Retina (tissue), 1 donor: ENCODE data around the gene SLC25A45.

Experiments used
- DNase-seq: peaks from one replicate; pipeline ENCODE4 v3.0.0-alpha.2; 2016

The SLC25A45 gene

DNA sequence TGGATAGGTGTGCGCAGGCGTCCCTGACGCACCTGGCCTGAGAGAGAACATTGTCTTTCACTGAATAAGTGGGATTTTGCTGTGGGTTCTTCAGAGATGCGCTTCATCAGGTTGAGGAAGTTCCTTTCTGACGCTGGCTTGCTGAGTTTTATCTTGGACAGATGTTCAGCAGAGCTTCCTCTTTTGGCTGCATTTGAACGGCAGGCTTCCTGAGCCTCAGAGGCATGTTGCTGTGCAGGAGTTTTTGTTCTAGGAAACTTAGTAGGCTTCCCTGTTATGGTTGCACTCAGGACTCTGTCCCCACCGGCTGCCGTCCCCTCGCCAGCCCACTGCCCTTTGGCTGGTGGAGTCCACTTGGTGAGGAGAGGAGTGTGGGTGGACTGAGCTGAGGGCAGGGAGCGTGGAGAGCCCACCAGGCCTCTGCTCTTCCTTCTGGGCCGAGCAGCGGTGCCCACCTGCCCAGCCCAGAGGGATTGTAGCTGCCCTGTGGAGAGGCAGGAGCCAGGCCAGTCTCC, 21.2 kb upstream of the SLC25A45 start:
- DNase-seq = no peak

DNA sequence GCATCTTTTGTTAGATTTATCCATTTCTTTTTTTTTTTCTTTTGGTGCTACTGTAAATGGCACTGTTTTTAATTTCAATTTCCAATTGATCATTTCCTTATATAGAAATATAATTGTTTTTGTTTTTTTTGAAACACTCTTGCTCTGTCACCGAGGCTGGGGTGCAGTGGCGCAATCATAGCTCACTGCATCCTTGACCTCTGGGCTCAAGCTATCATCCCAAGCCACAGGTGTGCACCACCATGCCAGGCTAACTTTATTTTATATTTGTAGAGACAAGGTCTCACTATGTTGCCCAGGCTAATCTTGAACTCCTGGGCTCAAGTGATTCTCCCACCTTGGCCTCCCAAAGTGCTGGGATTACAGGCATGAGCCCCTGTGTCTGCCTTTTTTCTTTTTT, 20.3 kb upstream of the SLC25A45 start:
- no peak for DNase-seq

DNA sequence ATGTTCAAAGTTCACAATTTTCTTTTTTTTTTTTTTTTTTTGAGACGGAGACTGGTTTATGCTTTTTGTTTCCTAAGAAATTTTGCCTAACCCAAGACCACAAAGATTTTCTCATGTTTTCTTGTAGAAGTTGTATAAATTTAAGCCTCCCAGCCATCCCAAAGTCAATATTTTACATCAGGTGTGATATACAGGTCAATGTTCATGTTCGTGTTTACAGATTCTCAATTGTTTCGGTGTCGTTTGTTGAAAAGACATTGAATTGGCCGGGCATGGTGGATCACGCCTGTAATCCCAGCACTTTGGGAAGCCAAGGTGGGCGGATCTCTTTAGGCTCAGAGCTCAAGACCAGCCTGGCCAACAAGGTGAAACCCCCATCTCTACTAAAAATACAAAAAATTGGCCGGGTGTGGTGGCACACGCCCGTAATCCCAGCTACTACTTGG, 19.4 kb upstream of the SLC25A45 start:
- no peak for DNase-seq

DNA sequence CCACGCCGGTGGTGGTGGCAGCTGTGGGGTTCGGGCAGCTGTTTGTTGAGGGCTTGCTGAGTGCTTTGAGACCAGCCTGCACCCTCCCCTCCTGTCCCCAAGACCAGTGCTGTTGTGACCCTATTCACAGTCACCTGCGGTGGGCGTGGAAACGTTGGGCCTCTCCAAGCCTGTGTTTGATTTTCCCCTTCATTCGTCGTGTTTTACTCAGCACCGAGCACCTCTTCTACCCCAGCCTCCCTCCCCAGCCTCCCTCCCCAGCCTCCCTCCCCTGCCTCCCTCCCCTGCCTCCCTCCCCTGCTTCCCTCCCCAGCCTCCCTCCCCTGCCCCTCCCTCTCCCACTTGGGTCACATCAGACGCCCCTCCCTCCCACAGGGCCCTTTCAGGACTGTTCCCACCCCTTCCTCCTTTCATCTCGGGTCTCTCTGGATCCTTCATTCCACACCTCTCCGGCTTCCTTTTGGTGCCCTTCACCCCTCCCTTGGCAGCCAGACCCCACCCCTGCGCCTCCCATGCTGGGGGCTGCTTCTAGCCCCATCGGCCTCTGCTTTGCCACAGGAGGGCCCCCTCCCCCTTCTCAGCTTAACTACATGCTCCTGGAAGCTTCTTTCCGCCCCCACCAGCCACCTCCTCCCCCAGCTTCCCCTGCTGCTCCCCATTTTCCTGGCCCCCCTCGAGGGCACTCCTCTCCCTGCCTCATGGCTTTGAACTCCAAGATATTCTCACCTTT, 18.8 kb upstream of the SLC25A45 start:
- DNase-seq = no peak

DNA sequence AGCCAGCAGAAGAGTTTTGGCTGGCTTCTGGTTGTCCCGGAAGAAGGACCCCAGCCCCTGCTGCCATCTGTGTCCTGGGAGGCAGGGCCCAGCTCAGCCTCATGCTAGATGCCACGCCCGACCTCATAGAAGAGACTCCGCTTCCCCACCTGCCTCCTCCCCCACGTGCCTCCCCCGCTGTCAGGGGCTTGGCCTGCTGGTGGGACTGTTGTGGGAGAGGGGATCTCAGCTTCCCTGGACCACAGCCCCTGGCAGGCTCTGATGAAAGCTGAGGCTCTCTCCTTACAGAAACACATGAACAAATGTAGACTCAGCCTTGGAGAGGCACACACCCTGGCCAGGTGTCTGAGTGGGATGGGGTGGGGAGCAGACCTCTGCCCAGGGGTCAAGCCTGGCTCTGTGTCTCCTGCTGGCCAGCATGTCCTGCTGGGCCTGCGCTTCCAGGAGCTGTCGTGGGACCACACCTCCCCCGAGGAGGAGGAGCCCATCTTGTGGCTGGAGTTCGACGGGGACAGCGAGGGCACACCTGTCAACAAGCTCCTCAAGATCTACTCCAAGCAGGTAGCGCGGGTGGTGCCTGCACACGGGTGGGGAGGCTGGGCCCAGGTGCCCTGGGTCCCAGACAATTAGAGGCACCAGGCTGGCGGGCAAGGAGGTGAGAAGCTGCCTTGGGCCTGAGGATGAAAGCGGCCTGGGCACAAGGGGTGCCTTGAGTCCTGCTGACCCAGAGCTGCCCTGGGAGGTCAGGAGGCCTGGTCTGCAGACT, 18.0 kb upstream of the SLC25A45 start:
- DNase-seq = no peak

DNA sequence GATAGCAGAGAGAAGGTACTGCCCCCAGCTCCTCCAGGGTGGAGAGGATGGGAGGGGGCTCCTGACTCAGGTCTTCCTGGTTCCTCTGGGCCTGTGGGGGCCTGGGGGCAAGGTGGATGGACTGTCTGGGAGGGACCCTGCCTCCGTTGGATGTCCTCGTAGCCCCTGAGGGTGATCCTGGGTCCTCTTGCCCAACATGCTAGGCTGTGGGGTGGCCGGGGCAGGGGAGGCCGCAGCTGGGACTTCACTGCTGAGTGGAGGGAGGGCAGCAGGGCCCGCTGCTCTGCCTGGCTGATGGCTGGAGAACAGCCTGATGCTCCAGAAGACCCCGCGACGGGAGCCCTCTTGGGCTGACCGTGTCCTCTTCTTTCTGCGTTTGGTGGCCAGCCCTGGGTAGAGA, 17.4 kb upstream of the SLC25A45 start:
- DNase-seq = no peak

DNA sequence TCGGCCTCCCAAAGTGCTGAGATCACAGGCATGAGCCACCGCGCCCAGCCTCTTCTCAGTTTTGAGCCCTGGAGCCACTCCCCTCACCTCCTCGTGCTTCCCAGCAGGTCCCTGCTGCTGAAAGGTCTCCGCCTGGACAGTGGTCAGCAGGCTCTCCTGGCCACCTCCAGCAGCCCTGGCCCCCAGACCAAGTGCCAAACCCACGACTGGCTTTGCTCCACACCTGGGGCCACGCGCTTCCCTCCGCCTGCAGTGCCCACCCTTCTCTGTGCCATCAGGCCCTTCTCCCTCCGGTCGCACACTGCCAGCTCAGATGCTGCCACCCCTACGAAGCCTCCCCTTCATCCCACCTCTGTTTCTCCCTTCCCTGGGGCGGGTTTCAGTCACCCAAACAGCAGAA, 16.8 kb upstream of the SLC25A45 start:
- no peak for DNase-seq

DNA sequence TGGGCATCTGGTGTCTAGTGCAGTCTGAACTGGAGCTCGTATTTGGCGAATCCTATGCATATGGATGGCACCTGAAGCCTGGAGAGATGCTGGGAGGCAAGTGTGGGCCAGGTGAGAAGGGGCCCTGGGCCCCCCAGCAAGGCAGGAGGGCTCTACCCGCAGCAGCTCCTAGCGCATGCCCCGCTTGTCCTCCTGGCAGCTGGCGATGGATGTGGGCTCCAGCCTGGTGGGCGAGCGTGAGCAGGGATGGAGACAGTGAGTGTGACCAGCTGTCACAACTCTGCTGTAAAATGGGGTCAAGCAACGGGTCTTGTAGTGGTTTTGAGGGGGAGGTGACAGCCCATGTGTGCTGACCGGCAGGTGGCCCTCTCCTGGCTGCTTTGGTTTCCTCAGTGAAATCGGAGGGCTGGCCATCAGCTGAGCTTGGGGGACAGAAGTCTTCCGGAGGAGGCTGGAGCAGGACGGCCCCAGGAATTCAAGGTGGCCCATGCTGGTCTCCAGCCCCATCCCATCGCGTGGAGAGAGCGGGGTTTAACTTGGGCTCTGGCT, 16.0 kb upstream of the SLC25A45 start:
- peak; percentile 42 for DNase-seq

DNA sequence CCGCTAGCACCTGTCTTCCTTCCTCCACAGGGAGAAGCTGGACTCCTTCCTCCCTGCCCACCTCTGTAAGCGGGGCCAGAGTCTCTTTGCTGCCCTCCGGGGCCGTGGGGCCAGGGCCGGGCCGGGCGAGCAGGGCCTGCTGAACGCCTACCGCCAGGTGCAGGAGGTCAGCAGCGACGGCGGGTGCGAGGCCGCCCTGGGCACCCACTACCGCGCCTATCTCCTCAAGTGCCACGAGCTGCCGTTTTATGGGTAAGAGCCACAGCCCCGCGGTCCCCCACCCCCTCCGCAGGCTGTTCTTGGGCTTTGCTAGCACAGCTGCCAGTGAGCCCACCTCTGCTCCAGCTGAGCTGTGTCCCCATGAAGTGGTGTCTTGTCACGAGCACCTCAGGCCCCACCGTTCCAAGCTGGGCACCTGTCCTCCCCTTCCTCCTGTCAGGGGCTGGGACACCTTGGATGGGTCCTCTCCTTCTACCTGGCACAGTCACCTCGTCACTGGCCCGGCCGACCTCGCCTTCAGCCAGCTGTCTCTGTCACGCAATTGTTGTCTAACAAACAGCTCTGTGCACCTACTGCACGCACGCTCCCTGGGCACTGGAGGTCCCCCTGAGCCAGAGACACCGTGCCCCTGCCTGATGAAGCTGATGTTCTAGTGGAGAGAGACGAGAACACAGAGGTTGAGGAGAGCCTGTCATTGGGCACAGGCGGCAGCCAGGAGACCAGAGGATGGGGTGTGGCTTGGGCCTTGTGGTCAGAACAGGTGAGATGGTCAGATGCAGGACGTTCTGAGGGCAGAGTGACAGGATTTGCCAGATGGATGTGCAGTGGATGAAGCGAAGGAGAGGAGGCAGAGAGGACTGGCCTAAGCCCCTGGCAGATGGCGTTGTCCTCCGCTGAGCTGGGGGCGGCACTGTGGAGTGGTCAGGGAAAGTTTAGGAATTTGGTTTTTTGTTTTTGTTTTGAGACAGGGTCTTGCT, 14.6 kb upstream of the SLC25A45 start:
- no peak for DNase-seq

DNA sequence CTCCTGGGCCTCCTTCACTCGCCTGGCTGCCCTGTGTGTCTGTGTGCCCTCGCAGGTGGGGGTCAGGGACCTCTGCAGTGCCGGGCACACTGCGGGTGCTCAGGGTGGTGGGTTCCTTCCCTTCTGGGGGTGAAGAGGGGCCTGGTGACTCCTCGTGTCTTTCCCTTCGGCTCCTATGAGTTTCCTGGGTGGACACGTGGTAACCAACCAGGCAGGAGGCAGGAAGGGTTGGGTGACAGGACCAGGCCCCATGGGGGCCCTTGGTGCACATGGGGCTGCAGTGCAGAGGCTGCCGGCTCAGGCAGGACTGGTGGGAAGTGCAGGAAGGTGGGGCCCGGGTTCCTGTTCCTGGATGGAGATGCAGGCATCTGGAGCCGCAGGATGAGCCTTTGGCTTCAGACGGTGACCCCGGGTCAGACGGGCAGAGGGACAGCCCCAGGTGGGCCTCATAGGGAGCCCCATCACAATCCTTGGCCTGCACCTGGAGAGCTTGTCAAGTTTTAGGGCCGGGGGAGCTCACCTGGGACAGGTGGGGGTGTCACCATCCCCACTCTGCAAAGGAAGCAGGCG, 13.6 kb upstream of the SLC25A45 start:
- DNase-seq = no peak

DNA sequence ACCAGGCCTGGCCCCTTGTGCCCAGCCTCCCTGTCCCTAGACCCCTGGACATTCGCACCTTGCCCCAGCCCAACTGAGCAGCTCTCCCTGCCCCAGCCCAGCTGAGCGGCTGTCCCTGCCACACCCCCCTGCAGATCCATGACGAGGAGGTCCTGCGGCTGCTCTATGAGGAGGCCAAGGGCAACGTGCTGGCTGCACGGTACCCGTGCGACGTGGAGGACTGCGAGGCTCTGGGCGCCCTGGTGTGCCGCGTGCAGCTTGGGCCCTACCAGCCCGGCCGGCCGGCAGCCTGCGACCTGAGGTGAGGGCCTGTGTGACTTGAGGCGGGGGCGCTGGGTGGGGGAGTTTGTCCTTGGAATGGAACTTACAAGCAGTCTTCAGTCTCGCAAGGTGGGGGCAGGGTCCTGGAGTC, 11.7 kb upstream of the SLC25A45 start:
- DNase-seq = no peak

DNA sequence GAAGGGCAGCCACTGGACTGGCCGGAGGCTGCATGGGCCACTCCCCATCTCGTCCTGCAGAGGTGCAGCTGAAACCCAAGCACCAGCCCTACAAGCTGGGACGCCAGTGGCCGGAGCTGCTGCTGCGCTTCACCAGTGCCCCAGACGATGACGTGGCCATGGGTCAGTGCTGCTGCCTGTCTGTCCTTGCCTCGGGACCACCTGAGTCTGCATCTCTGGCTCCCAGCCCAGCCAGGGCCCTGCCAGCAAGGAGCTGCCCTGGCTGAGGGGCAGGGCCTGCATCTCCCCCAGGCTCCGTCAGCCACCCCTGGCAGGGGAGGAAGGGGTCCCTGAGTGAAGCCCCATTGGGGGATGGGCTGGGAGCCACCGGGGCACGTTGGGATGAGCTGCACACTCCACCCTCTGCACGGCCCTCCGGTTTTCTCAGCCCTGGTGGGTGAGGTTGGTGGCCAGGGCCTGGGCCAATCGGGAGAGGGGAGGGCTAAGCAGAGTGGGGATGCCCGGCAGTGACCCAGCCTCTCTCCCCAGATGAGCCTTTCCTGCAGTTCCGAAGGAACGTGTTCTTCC, 11.2 kb upstream of the SLC25A45 start:
- DNase-seq = no peak

DNA sequence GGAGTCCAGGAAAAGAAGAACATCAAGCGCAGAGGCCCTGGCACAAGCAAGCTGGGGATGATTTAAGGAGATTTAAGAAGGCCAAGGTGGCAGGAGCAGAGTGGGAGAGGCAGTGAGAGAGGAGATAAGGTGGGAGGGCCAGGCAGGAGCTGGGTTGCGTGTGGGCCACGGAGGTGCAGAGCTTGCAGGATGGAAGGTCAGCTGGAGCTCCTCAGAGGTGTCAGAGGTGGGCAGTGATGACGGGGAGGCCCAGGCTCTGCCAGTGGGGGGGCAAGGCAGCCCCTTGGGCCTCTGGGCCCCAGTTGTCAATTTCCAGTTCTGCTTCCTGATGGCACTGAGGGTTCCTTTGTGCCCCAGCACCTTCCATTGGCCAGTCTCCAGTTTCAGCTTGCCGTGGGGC, 10.5 kb upstream of the SLC25A45 start:
- DNase-seq = no peak

DNA sequence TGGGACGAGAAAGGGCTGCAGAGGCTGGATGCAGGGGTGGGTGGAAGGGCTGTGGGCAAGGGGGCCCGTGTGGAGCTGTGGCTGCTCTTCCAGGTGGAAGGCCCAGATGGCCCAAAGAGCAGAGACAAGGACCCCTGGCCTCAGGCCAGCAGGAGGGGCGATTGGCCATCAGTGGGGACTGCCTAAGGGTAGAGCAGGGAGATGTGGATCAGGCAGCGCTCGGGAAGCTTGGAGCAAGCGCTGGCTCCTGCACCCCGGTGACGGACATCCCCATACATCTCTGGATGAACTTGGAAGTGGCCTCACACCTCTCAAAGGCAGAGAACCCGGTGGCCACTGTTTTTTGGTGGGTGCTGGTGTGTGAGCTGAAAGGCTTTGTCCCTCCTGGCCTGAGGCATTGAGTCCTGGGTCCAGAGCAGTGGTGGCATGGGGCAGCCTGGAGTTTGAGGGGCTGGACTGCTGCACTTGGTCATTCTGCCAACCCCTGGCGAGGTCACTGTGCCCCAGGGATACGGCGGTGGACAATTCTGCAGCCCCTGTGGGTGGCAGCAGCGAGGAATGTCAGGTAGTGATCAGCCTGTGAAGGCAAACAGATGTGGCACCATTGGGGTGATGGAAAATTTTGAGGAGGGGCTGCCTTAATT, 9.9 kb upstream of the SLC25A45 start:
- DNase-seq = no peak

DNA sequence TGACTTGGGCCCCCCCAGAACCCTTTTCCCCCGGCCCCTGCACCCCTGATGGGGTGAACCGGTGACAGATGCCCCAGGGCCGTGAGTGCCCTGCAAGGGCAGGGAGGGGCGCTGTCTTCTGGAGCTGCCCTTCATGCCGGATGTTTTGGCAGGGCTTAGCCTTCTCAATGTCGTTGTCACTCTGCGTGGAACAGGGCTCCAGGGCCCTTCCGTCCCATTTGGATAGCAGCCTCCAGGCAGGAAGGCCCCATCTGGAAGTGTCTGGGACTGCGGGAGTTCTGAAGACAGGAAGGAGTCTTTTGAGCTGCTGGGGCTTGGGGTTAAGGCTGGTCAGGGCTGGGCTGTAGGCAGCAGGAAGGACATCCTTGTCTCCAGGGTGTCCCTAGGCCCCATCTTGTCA, 8.6 kb upstream of the SLC25A45 start:
- no peak for DNase-seq

DNA sequence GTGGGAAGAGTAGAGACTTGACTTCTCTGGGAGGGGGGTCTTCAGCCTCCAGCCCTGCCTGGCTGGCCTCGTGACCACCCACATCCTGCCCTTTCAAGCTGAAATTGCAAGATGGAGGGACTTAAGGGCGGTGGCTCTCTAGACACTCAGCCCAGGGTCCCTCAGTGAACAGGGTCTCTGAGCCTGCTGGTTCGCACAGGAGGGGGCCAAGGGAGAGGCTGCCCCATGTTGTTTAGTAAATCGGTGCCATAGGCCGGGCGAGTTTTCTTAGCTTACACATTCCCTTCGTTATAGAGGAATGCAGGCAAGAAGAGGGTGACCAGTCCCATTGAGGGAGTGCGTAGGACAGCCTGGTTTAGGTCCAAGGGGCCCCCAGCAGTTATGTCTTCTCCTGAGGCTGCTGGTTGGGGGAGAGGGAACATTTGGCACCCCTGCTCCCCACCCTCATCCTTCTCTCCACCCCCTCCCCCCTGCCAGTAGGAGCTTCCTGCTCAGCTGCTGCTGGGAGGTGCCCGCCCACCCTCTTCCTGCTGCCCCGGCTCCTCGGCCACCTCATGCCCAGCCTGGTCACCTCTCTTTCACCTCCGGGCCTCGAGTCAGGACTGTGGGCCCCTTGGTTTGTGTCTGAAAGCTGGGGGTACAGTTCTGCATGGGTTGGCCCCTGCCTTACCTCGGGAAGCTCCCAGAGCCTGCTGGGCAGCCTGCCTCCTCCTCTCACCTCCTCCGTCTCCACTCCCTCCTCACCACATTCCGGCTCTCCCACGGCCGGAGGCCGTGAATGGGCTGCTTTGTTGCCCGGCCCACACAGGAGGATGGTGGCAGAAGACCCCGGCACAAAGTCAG, 7.9 kb upstream of the SLC25A45 start:
- DNase-seq = no peak

DNA sequence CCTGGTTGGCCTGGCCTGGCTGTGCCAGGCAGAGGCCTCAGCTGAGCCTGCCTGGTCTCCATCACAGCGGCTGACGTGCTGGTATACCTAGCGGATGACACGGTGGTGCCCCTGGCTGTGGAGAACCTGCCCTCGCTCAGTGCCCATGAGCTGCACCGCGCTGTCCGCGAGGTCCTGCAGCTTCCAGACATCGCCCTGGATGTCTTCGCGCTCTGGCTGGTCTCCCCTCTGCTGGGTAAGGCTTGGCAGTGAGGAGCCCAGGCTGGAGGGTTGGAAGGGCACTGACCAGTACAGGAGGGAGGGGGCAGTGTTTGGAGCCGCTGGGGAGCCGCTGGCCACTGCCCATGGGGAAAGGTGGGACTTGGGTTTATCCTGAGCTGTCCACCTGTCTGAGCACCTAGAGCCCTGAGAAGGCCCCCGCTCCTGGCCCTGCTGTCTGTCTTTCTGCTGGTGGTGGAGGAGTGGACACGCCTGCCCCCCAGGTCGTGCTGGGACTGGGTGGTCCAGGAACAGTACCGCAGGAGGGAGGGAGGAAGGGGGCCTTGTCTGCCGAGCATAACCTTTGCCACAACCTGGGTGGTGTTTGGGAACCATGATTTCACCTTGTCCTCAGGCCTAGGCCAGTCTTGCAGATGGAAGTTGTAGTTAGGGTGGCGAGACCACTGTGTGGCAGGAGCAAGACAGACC, 7.0 kb upstream of the SLC25A45 start:
- DNase-seq = no peak

DNA sequence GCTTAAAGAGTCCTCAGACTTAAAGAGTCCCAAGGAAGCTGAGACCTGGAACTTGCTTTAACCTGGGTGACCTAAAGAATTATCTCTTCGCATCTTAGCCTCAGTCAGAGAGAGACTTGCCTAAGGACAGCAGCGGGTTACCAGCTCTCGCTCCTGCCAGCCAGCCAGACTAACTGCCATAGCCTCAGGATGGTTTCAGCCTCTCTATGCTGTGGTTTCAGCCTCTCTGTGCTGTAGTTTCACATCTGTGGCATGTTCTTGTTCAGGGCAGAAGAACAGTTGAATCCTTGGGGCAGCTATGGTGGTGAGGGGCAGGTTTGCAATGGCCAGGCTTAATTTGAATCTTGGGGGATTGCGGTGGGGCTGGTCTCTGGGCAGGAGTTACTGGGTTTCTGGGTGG, 6.3 kb upstream of the SLC25A45 start:
- DNase-seq = no peak

DNA sequence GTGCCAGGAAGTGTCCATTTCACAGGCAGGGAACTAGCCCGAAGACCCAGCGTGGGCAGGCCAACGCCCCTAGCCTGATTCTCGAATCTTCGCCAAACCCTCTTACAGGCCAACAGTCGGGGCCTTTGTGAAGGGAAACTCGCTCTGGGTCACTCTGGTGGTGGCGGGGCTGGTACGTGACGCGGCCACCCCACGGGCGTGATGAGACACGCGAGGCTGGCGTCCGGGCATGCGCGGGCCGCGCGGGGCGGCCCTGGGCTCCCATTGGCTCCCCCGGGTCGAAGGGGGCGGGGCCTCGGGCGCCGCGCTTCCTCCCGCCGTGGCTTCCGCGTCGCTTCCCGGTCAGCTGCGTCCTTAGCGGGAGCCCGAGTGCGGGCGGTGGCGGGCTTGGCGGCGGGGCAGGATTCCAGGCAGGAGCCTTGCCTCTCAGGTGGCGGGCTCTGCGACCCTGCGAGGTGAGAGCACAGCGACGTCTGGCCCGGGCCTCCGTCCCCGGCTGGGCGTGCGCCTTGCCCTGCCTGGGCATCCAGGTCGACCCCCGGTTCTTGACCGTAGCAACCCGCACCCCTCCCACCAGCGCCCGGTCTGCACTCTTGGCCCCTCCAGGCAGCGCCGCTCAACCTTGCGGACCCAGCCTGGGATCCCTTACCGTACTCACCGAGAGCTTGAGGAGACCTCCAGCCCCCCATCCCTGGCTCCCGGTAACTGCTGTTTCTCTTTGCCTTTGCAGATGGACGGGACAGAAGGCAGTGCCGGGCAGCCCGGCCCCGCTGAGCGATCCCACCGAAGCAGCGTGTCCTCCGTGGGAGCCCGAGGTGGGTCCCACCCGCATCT, 4.1 kb upstream of the SLC25A45 start, which contains the start of gene FRMD8:
Gene FRMD8 (plus strand): TSS at position 331 of the 834 bp plus-strand sequence. CDS start 400 bp downstream, at position 731.
- DNase-seq = peak; percentile 94
